Glutamatergic neuron (in vitro differentiated cells): ENCODE measurements around the gene AGPAT1. TPM values are rescaled to one million over a fixed set of nuclear protein-coding genes. Genes with fewer than 3 reads are reported as not detected.

Experiments
- DNase-seq: peaks from one replicate; pipeline ENCODE4 v3.0.0; 2022
- H3K27ac Mint-ChIP-seq: one replicate; pipeline ENCODE4 v1.8.0; 2020; ENCODE audit warnings: mild to moderate bottlenecking, mixed read lengths, inconsistent platforms; ENCODE audit not compliant: unreplicated experiment
- H3K27me3 Mint-ChIP-seq: one replicate; pipeline ENCODE4 v1.8.0; 2020; ENCODE audit warnings: mild to moderate bottlenecking, moderate library complexity, mixed read lengths, inconsistent platforms; ENCODE audit not compliant: unreplicated experiment
- H3K36me3 Mint-ChIP-seq: one replicate; pipeline ENCODE4 v1.8.0; 2020; ENCODE audit warnings: mild to moderate bottlenecking, mixed read lengths, inconsistent platforms; ENCODE audit not compliant: unreplicated experiment
- H3K4me1 Mint-ChIP-seq: one replicate; pipeline ENCODE4 v1.8.0; 2020; ENCODE audit warnings: mild to moderate bottlenecking, low read depth, mixed read lengths, inconsistent platforms; ENCODE audit not compliant: unreplicated experiment
- H3K4me3 Mint-ChIP-seq: one replicate; pipeline ENCODE4 v1.8.0; 2020; ENCODE audit warnings: mild to moderate bottlenecking, mixed read lengths, inconsistent platforms; ENCODE audit not compliant: unreplicated experiment
- H3K9me3 Mint-ChIP-seq: one replicate; pipeline ENCODE4 v1.8.0; 2020; ENCODE audit warnings: mild to moderate bottlenecking, moderate library complexity, mixed read lengths, inconsistent platforms; ENCODE audit not compliant: unreplicated experiment
- microRNA-seq: library from miRNA; unstranded; fragments of <30 nt; microRNA quantifications from one replicate; pipeline ENCODE4, GENCODE V29; 2020; ENCODE audit not compliant: unreplicated experiment
- total RNA-seq: library from RNA; stranded (reverse); fragmentation: NEBNext Ultra II Directional; extraction: Animal tissue kit (Norgen Biotek cat#: 25700); gene quantifications from one replicate; pipeline ENCODE4 v1.2.1, GENCODE V29; 2021; ENCODE audit not compliant: unreplicated experiment
- TF ChIP-seq, protein P1 (sequence below): fragments of 200-600 bp; sonication (generic); IDR thresholded peaks from one replicate; pipeline ENCODE4 v1.5.0; 2021; ENCODE audit not compliant: partially characterized antibody, unreplicated experiment

Gene AGPAT1
- total RNA-seq, 1 donor from 2014 or later: 136 TPM

DNA sequence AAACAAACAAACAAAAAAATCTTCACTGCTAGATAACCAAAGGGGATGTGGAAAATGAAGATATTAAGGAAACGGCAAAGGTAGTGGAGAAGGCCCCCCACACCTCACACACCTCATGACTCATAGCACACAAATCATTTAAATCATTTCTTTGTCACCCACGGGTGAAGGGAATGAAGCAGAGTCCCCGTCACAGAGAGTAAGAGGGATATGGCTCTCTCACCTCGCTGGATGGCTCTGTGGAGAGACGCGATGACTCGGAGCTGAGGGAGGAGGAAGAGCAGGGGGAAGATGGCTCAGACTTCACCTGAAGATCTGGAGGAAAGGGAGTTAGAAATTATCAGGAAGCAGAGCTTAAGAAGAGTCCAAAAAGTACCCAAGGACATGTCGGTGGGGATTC lies 49.0 kb downstream of the AGPAT1 start:
- H3K9me3 Mint-ChIP-seq: peaks cover 12% of the 10 kb centered on the region
- TF ChIP-seq, protein P1, sequence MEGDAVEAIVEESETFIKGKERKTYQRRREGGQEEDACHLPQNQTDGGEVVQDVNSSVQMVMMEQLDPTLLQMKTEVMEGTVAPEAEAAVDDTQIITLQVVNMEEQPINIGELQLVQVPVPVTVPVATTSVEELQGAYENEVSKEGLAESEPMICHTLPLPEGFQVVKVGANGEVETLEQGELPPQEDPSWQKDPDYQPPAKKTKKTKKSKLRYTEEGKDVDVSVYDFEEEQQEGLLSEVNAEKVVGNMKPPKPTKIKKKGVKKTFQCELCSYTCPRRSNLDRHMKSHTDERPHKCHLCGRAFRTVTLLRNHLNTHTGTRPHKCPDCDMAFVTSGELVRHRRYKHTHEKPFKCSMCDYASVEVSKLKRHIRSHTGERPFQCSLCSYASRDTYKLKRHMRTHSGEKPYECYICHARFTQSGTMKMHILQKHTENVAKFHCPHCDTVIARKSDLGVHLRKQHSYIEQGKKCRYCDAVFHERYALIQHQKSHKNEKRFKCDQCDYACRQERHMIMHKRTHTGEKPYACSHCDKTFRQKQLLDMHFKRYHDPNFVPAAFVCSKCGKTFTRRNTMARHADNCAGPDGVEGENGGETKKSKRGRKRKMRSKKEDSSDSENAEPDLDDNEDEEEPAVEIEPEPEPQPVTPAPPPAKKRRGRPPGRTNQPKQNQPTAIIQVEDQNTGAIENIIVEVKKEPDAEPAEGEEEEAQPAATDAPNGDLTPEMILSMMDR: no peak
- peaks cover 6% of the 10 kb centered on the region for H3K36me3 Mint-ChIP-seq
- H3K27me3 Mint-ChIP-seq: peaks cover 17% of the 10 kb centered on the region
- peaks cover 15% of the 10 kb centered on the region for H3K4me1 Mint-ChIP-seq
- H3K4me3 Mint-ChIP-seq: peak overlapping the region; percentile 98
- no peak for DNase-seq
- peak overlapping the region; percentile 83 for H3K27ac Mint-ChIP-seq

DNA sequence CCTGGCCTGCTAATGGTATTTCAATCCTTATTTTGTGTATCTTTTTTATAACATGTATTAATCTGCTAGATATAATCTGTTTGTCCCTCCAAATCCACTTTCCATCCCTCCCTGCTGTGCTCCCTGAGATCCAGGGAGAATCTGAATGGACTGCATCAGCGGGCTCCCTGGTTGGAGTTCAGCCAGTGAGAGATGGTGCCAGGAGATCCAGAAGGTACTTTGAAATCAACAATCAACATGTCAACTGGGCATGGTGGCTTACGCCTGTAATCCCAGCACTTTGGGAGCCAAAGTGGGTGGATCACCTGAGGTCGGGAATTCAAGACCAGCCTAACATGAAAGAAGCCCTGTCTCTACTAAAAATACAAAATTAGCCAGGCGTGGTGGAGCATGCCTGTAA lies 52.2 kb downstream of the AGPAT1 start:
- peaks cover 12% of the 10 kb centered on the region for H3K9me3 Mint-ChIP-seq
- H3K4me3 Mint-ChIP-seq: no peak overlapping the region
- H3K4me1 Mint-ChIP-seq: peaks cover 11% of the 10 kb centered on the region
- TF ChIP-seq, protein P1: no peak
- DNase-seq: no peak
- H3K36me3 Mint-ChIP-seq: peaks cover 11% of the 10 kb centered on the region
- no peak overlapping the region for H3K27ac Mint-ChIP-seq
- H3K27me3 Mint-ChIP-seq: peaks cover 17% of the 10 kb centered on the region

DNA sequence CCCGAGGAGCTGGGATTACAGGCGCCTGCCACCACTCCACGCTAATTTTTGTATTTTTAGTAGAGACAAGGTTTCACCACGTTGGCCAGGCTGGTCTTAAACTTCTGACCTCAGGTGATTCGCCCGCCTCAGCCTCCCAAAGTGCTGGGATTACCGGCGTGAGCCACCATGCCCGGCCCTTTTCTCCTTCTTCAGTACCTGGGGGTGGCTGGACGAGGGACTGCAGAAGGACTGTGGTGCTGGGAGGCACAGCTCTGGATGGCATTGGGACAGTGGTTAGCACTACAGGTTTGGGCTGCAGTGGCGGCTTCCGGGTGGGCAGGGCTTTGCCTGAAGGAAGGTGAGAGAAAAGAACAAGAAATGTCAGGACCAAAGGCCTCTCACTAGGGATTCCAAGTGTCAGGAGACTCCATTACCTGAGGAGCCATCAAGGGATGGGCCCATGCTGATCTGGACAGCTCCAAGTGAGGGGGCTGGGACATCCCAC lies 55.3 kb downstream of the AGPAT1 start:
- H3K27ac Mint-ChIP-seq: no peak overlapping the region
- TF ChIP-seq, protein P1: no peak
- H3K4me3 Mint-ChIP-seq: no peak overlapping the region
- peaks cover 11% of the 10 kb centered on the region for H3K36me3 Mint-ChIP-seq
- H3K9me3 Mint-ChIP-seq: peaks cover 3% of the 10 kb centered on the region
- no peak for DNase-seq
- peaks cover 4% of the 10 kb centered on the region for H3K27me3 Mint-ChIP-seq
- H3K4me1 Mint-ChIP-seq: peaks cover 2% of the 10 kb centered on the region

DNA sequence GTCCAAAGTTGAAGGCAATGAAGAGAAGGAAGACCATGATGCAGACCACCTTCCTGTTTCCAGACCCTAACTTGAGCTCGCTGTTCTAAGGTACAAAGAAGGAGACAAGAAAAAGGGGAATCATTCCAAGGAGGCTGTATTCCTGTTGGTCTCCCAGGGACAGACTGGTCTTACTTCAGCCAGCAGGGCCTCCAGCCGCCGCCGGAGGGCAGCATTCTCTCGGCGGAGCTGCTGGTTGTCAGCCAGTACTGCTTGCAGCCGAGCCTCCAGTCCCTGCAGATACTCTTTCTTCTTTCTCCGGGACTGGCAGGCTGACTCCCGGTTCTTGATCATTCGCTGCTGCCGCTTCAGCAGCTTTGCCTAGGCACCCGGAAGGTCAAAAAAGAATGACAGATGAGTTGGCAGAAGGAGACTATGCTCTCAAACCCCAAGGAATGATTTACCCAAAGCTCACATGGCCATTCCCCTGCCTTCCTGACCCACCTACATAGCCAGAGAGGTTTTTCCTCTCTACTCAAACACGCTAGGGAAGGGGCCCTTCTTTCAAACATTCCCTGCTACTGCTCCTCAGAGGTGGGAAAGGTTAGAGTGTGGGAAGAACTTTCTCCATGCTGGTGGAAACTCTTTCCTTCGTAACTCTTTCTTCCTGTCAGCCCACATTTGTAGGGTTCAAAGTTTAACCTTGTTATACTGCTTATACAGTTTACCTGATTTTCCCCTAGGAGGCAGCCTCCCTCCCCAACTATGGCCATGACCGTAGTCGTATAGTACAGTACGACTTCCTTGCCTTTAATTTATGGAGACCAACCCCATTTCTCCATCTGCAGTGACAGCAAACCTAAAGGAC lies 56.9 kb downstream of the AGPAT1 start:
- H3K4me1 Mint-ChIP-seq: peaks cover 2% of the 10 kb centered on the region
- TF ChIP-seq, protein P1: peak; percentile 85
- H3K9me3 Mint-ChIP-seq: peaks cover 2% of the 10 kb centered on the region
- H3K27me3 Mint-ChIP-seq: no peaks in the 10 kb centered on the region
- H3K36me3 Mint-ChIP-seq: peaks cover 6% of the 10 kb centered on the region
- no peak overlapping the region for H3K4me3 Mint-ChIP-seq
- DNase-seq: peak; percentile 93
- H3K27ac Mint-ChIP-seq: no peak overlapping the region

Small RNA genes lying within 50 kb of the gene (microRNA-seq; reads per million reads assigned to microRNA genes)
- gene MIR6721 (32.7 reads per million, percentile 64 among the genes with 10 or more reads in this experiment), gene MIR6833 (not detected)

Other genes with a start within 250 kb of the AGPAT1 start
- gene C2, start 248.4 kb downstream of the AGPAT1 start, total RNA-seq: not detected
- gene CFB, start 230.0 kb downstream of the AGPAT1 start, total RNA-seq: not detected
- 52.7 TPM for gene NELFE, start 217.1 kb downstream of the AGPAT1 start, total RNA-seq
- gene SKIC2, start 216.9 kb downstream of the AGPAT1 start, total RNA-seq: 109 TPM
- 23.8 TPM for gene DXO, start 203.9 kb downstream of the AGPAT1 start, total RNA-seq
- gene C4A, start 194.0 kb downstream of the AGPAT1 start, total RNA-seq: 9.3 TPM
- gene C4B, start 161.3 kb downstream of the AGPAT1 start, total RNA-seq: 6.4 TPM
- 0.64 TPM for gene CYP21A2, start 137.7 kb downstream of the AGPAT1 start, total RNA-seq
- 6.0 TPM for gene TNXB, start 66.7 kb downstream of the AGPAT1 start, total RNA-seq
- gene ATF6B, start 47.8 kb downstream of the AGPAT1 start, total RNA-seq: 79.5 TPM
- gene FKBPL, start 45.8 kb downstream of the AGPAT1 start, total RNA-seq: 4.7 TPM
- gene PRRT1, start 24.1 kb downstream of the AGPAT1 start, total RNA-seq: 5.1 TPM
- 55.1 TPM for gene PPT2, start 21.9 kb downstream of the AGPAT1 start, total RNA-seq
- gene EGFL8, start 11.5 kb downstream of the AGPAT1 start, total RNA-seq: 23.0 TPM
- gene RNF5, start 2.3 kb upstream of the AGPAT1 start, total RNA-seq: 103 TPM
- 13.2 TPM for gene AGER, start 8.2 kb upstream of the AGPAT1 start, total RNA-seq
- 105 TPM for gene PBX2, start 14.1 kb upstream of the AGPAT1 start, total RNA-seq
- gene GPSM3, start 16.6 kb upstream of the AGPAT1 start, total RNA-seq: 3.2 TPM
- gene NOTCH4, start 48.0 kb upstream of the AGPAT1 start, total RNA-seq: 4.9 TPM
- not detected for gene TSBP1, start 195.8 kb upstream of the AGPAT1 start, total RNA-seq
- gene BTNL2, start 231.1 kb upstream of the AGPAT1 start, total RNA-seq: not detected